DND-41 (cell line): Measurements from ENCODE around the gene N4BP2L1.
A peak's percentile ranks its signal among the peaks of the same experiment; 100 is the strongest.

Experiments
- ATAC-seq: fragments of 200-7000 bp; cut with Tn5 transposase; 3 replicates; pipeline ENCODE4 v1.9.1; 2021; ENCODE audit warnings: low read depth; ENCODE audit not compliant: insufficient read depth
- DNase-seq: peaks from one replicate; pipeline ENCODE4 v3.0.0-alpha.2; 2020
- H2AFZ ChIP-seq: 2 replicates; pipeline ENCODE4 v1.6.0; 2012; ENCODE audit warnings: low read depth, low read length
- H3K27ac ChIP-seq: 2 replicates; pipeline ENCODE4 v1.5.1; 2012; ENCODE audit warnings: low read length, inconsistent platforms
- H3K27me3 ChIP-seq: fragments of 200-600 bp; sonication (generic); 2 replicates; pipeline ENCODE4 v1.6.0; 2012; ENCODE audit warnings: low read length, mild to moderate bottlenecking, inconsistent platforms; ENCODE audit not compliant: insufficient read depth, poor library complexity
- H3K36me3 ChIP-seq: 2 replicates; pipeline ENCODE4 v1.5.1; 2012; ENCODE audit warnings: low read length, inconsistent platforms; ENCODE audit not compliant: insufficient read depth
- H3K4me1 ChIP-seq: 2 replicates; pipeline ENCODE4 v1.5.1; 2012; ENCODE audit warnings: mild to moderate bottlenecking, low read length; ENCODE audit not compliant: insufficient read depth
- H3K4me2 ChIP-seq: 2 replicates; pipeline ENCODE4 v1.6.0; 2012; ENCODE audit warnings: mild to moderate bottlenecking, moderate library complexity, low read length, inconsistent platforms; ENCODE audit not compliant: insufficient read depth
- H3K4me3 ChIP-seq, 2 experiments: fragments of 200-600 bp in 1 of 2; shearing (Covaris generic) in 1 of 2; 2 replicates each; pipeline ENCODE4 v1.5.1; 2012 to 2016; ENCODE audit warnings: inconsistent platforms in 2 of 2, low read length in 2 of 2, mild to moderate bottlenecking in 2 of 2, low read depth in 1 of 2, moderate library complexity in 1 of 2
- H3K79me2 ChIP-seq: 2 replicates; pipeline ENCODE4 v1.6.0; 2012; ENCODE audit warnings: low read length, inconsistent platforms; ENCODE audit not compliant: insufficient read depth
- H3K9ac ChIP-seq: 2 replicates; pipeline ENCODE4 v1.6.0; 2012; ENCODE audit warnings: low read depth, mild to moderate bottlenecking, inconsistent platforms, low read length, moderate library complexity
- H3K9me3 ChIP-seq: 2 replicates; pipeline ENCODE4 v1.5.1; 2012; ENCODE audit warnings: low read length, moderate library complexity, mild to moderate bottlenecking, inconsistent platforms; ENCODE audit not compliant: insufficient read depth, severe bottlenecking
- H4K20me1 ChIP-seq: 2 replicates; pipeline ENCODE4 v1.6.0; 2012; ENCODE audit warnings: low read length; ENCODE audit not compliant: insufficient read depth
- CTCF ChIP-seq: IDR thresholded peaks from 2 replicates; pipeline ENCODE4 v1.5.1; 2012; ENCODE audit warnings: borderline replicate concordance, low read length, moderate library complexity, mild to moderate bottlenecking; ENCODE audit not compliant: poor library complexity, severe bottlenecking; ENCODE audit errors: extremely low read depth
- EZH2 ChIP-seq: IDR thresholded peaks from 3 replicates; pipeline ENCODE4 v1.6.1; 2012; ENCODE audit warnings: borderline replicate concordance, low read depth, mild to moderate bottlenecking, moderate library complexity, low read length, inconsistent platforms; ENCODE audit not compliant: severe bottlenecking

Gene N4BP2L1

GRCh38 chr13:32471187-32471922 lies 43.4 kb upstream of the N4BP2L1 start:
- Histone ChIP-seq H3K9ac (no peak overlapping the region), H2AFZ (no peak overlapping the region), H3K4me3 (no peak overlapping the region), H3K4me1 (no peaks in the 10 kb centered on the region), H3K27ac (no peak overlapping the region), H3K36me3 (no peaks in the 10 kb centered on the region), H4K20me1 (no peaks in the 10 kb centered on the region), H3K79me2 (no peaks in the 10 kb centered on the region), H3K27me3 (no peaks in the 10 kb centered on the region), H3K4me2 (no peak overlapping the region), H3K9me3 (no peaks in the 10 kb centered on the region)
- TF ChIP-seq CTCF (no peak), EZH2 (no peak)
- ATAC-seq (no peak), DNase-seq (no peak)

- Histone ChIP-seq H3K9me3 (no peaks in the 10 kb centered on the region), H4K20me1 (no peaks in the 10 kb centered on the region), H3K36me3 (no peaks in the 10 kb centered on the region), H3K4me1 (no peaks in the 10 kb centered on the region), H3K4me2 (no peak overlapping the region), H2AFZ (no peak overlapping the region), H3K4me3 (no peak overlapping the region), H3K27me3 (no peaks in the 10 kb centered on the region), H3K79me2 (no peaks in the 10 kb centered on the region), H3K9ac (no peak overlapping the region), H3K27ac (no peak overlapping the region)
- TF ChIP-seq CTCF: no peak
- no peak for TF ChIP-seq EZH2
- ATAC-seq (peak; percentile 40; the same call in 1 of the 3 replicates), DNase-seq (no peak)
Measured at GRCh38 chr13:32468502-32469142, 40.7 kb upstream of the N4BP2L1 start.

GRCh38 chr13:32456591-32456990 lies 28.7 kb upstream of the N4BP2L1 start:
- Histone ChIP-seq H3K9ac (no peak overlapping the region), H3K27ac (no peak overlapping the region), H3K4me1 (peaks cover 3% of the 10 kb centered on the region; the same call in 1 of the 2 replicates), H3K79me2 (no peaks in the 10 kb centered on the region), H4K20me1 (no peaks in the 10 kb centered on the region), H3K9me3 (peaks cover 19% of the 10 kb centered on the region), H2AFZ (no peak overlapping the region), H3K27me3 (no peaks in the 10 kb centered on the region), H3K36me3 (no peaks in the 10 kb centered on the region), H3K4me2 (no peak overlapping the region), H3K4me3 (no peak overlapping the region)
- TF ChIP-seq CTCF: no peak
- no peak for TF ChIP-seq EZH2
- ATAC-seq (no peak), DNase-seq (no peak)
